NCI-H1092 (cell line): ENCODE results near the gene TIGD4.

ENCODE experiments used
- DNase-seq: peaks from one replicate; lab custom pipeline; 2025; lab: John Stamatoyannopoulos, UW

TIGD4 gene

GRCh38 chr4:152779513-152780266 lies at the start of gene TIGD4, which contains the start of gene ARFIP1:
TSS of gene TIGD4 (minus strand) at chr4:152779730. CDS start at chr4:152771004, 8,726 bp downstream.
TSS of gene ARFIP1 (plus strand) at chr4:152779954. CDS start at chr4:152829634, 49,680 bp downstream.
- DNase-seq = peak; percentile 96

- no peak for DNase-seq
Observed at GRCh38 chr4:152828122-152828521, 48.6 kb upstream of the TIGD4 start.

- no peak for DNase-seq
Observed at GRCh38 chr4:152825336-152825735, 45.8 kb upstream of the TIGD4 start.

- no peak for DNase-seq
Observed at GRCh38 chr4:152824561-152824960, 45.0 kb upstream of the TIGD4 start.

GRCh38 chr4:152822323-152822722 lies 42.8 kb upstream of the TIGD4 start:
- DNase-seq = no peak

GRCh38 chr4:152820073-152820472 lies 40.5 kb upstream of the TIGD4 start:
- no peak for DNase-seq

GRCh38 chr4:152819026-152819645 lies 39.6 kb upstream of the TIGD4 start:
- no peak for DNase-seq

- no peak for DNase-seq
Observed at GRCh38 chr4:152817331-152817730, 37.8 kb upstream of the TIGD4 start.

GRCh38 chr4:152815078-152815477 lies 35.5 kb upstream of the TIGD4 start:
- no peak for DNase-seq

- DNase-seq = no peak
Observed at GRCh38 chr4:152810715-152811287, 31.3 kb upstream of the TIGD4 start.

- no peak for DNase-seq
Observed at GRCh38 chr4:152808670-152809069, 29.1 kb upstream of the TIGD4 start.

- no peak for DNase-seq
Observed at GRCh38 chr4:152807294-152807829, 27.8 kb upstream of the TIGD4 start.

GRCh38 chr4:152806501-152807125 lies 27.1 kb upstream of the TIGD4 start:
- no peak for DNase-seq

GRCh38 chr4:152805818-152806217 lies 26.3 kb upstream of the TIGD4 start:
- DNase-seq = no peak

- DNase-seq = no peak
Observed at GRCh38 chr4:152805071-152805650, 25.6 kb upstream of the TIGD4 start.

GRCh38 chr4:152803541-152803940 lies 24.0 kb upstream of the TIGD4 start:
- DNase-seq = no peak

GRCh38 chr4:152795891-152796290 lies 16.4 kb upstream of the TIGD4 start:
- no peak for DNase-seq

- DNase-seq = no peak
Observed at GRCh38 chr4:152786627-152787026, 7.1 kb upstream of the TIGD4 start.

GRCh38 chr4:152785639-152786615 lies 6.4 kb upstream of the TIGD4 start:
- DNase-seq = no peak

GRCh38 chr4:152784490-152785350 lies 5.2 kb upstream of the TIGD4 start:
- no peak for DNase-seq
